GM12865 (cell line): ENCODE measurements around the gene SUPT5H.

Experiments
- DNase-seq: peaks from one replicate; pipeline ENCODE4 v3.0.0; 2010; ENCODE audit warnings: low read depth
- H3K4me3 ChIP-seq: 2 replicates; pipeline ENCODE4 v1.5.1; 2011; ENCODE audit warnings: mild to moderate bottlenecking, low read depth, low read length, control low read depth
- CTCF ChIP-seq: IDR thresholded peaks from 2 replicates; pipeline ENCODE4 v1.5.1; 2011; ENCODE audit warnings: low read length, control low read depth, low read depth, inconsistent platforms; ENCODE audit not compliant: insufficient read depth; ENCODE audit errors: missing control alignments

Gene SUPT5H

GRCh38 chr19:39445196-39446111, at the start of gene SUPT5H:
TSS of gene SUPT5H (plus strand) at chr19:39445582. CDS start at chr19:39445891, 309 bp downstream.
- TF ChIP-seq CTCF = no peak
- peak within 1 kb of the TSS; percentile 99 for H3K4me3 ChIP-seq
- peak; percentile 100 for DNase-seq

- TF ChIP-seq CTCF = peak; percentile 99
- H3K4me3 ChIP-seq = peak overlapping the region; percentile 50
- DNase-seq = peak; percentile 95
These were observed 47.8 kb upstream of the SUPT5H start for GRCh38 chr19:39397360-39398296.

- DNase-seq = peak; percentile 84
- TF ChIP-seq CTCF = no peak
These were observed 47.0 kb upstream of the SUPT5H start for GRCh38 chr19:39398297-39398864.

DNA sequence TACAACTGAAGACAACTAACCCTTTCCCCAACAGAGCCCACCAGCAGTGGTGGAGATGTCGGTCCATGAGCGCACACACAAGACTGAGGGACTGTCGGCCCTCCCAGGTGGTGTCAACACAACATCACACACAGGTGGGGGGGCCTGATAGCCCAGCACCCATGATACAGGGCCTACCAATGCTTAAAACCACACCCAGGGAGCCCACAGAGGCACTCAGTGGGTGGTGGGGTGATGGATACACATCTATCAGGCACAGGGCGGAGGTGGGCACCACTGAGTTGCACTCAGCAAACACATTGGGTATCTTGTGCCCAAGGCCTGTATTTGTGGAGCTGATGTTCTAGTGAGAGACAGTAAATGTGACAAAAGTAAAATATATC, 45.7 kb upstream of the SUPT5H start:
- no peak overlapping the region for H3K4me3 ChIP-seq
- TF ChIP-seq CTCF = no peak
- DNase-seq = no peak

More at GRCh38 chr19:39398297-39398864, 47.0 kb upstream of the SUPT5H start:
- peak overlapping the region; percentile 50 for H3K4me3 ChIP-seq

DNA sequence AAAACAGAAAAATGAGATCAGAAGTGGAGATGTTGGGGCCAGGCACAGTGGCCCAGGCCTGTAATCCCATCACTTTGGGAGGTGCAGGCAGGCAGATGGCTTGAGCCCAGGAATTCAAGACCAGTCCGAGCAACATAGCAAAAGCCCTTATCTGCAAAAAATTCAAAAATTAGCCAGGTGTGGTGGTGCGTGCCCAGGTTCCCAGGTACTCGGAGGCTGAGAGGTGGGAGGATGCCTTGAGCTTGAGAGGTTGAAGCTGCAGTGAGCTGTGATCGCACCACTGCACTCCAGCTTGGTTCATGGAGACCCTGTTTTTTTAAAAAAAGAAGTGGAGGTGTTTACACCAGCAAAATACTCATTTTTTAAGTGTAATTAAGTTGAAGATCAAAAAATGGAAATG, 45.3 kb upstream of the SUPT5H start:
- H3K4me3 ChIP-seq = no peak overlapping the region
- TF ChIP-seq CTCF = no peak
- DNase-seq = no peak

GRCh38 chr19:39401070-39401548, 44.3 kb upstream of the SUPT5H start:
- TF ChIP-seq CTCF = no peak

More at GRCh38 chr19:39401070-39401548, 44.3 kb upstream of the SUPT5H start:
- peak overlapping the region; percentile 73 for H3K4me3 ChIP-seq
- peak; percentile 55 for DNase-seq
